ENCODE measurements around the gene RPRD1A. TPM values are rescaled to one million over a fixed set of nuclear protein-coding genes. Genes with fewer than 3 reads are reported as not detected.

Gene RPRD1A
- total RNA-seq, 3 donors from 2014 or later: 51.5 to 76.8 (median 59.3) TPM

GRCh38 chr18:36020174-36020711 is 47.1 kb downstream of the RPRD1A start:
- no peak for TF ChIP-seq POLR2A (IDR thresholded peaks at IDR 0.05)
- TF ChIP-seq CTCF (IDR thresholded peaks at IDR 0.05): no peak
- no peak for TF ChIP-seq POLR2AphosphoS5 (IDR thresholded peaks at IDR 0.05)
- H3K4me3 ChIP-seq: no peak overlapping the region
- intact Hi-C loops (cut with DNase I; ENCODE audit: low total_unique reads): no loop called here
- no peak overlapping the region for H3K27ac ChIP-seq
- no peaks in the 10 kb centered on the region for H3K36me3 ChIP-seq
- no peak for DNase-seq (ENCODE audit: low spot score in 2 of 2)
- no peaks in the 10 kb centered on the region for H3K4me1 ChIP-seq
- H3K27me3 ChIP-seq: no peaks in the 10 kb centered on the region
- H3K9me3 ChIP-seq: no peaks in the 10 kb centered on the region

GRCh38 chr18:36017232-36017631 is 50.1 kb downstream of the RPRD1A start:
- no peak for DNase-seq (ENCODE audit: low spot score in 2 of 2)
- no peaks in the 10 kb centered on the region for H3K36me3 ChIP-seq
- no peaks in the 10 kb centered on the region for H3K4me1 ChIP-seq
- H3K27me3 ChIP-seq: no peaks in the 10 kb centered on the region
- intact Hi-C loops (cut with DNase I; ENCODE audit: low total_unique reads): loop anchor here (5.0 to 10.0 kb wide), 2 partner anchors 268 to 750 kb away; no protein-coding TSS in a partner anchor
- no peak overlapping the region for H3K4me3 ChIP-seq
- H3K27ac ChIP-seq: no peak overlapping the region
- no peaks in the 10 kb centered on the region for H3K9me3 ChIP-seq
- no peak for TF ChIP-seq POLR2AphosphoS5 (IDR thresholded peaks at IDR 0.05)
- no peak for TF ChIP-seq POLR2A (IDR thresholded peaks at IDR 0.05)
- no peak for TF ChIP-seq CTCF (IDR thresholded peaks at IDR 0.05)

GRCh38 chr18:36015629-36016028 is 51.7 kb downstream of the RPRD1A start:
- Histone ChIP-seq H3K4me1 (no peaks in the 10 kb centered on the region), H3K4me3 (no peak overlapping the region), H3K27me3 (no peaks in the 10 kb centered on the region), H3K36me3 (no peaks in the 10 kb centered on the region), H3K27ac (no peak overlapping the region), H3K9me3 (no peaks in the 10 kb centered on the region)
- no peak for TF ChIP-seq CTCF (IDR thresholded peaks at IDR 0.05)
- no peak for TF ChIP-seq POLR2AphosphoS5 (IDR thresholded peaks at IDR 0.05)
- TF ChIP-seq POLR2A (IDR thresholded peaks at IDR 0.05): no peak
- intact Hi-C loops (cut with DNase I; ENCODE audit: low total_unique reads): loop anchor here (5.0 to 10.0 kb wide), 2 partner anchors 269 to 752 kb away; no protein-coding TSS in a partner anchor
- DNase-seq (ENCODE audit: low spot score in 2 of 2): no peak

GRCh38 chr18:36012891-36013290 is 54.5 kb downstream of the RPRD1A start:
- Histone ChIP-seq H3K4me1 (no peaks in the 10 kb centered on the region), H3K9me3 (no peaks in the 10 kb centered on the region), H3K27me3 (no peaks in the 10 kb centered on the region), H3K36me3 (no peaks in the 10 kb centered on the region), H3K27ac (no peak overlapping the region), H3K4me3 (no peak overlapping the region)
- intact Hi-C loops (cut with DNase I; ENCODE audit: low total_unique reads): loop anchor here (10.0 kb wide), 1 partner anchor 272 kb away; no protein-coding TSS in a partner anchor
- no peak for TF ChIP-seq POLR2AphosphoS5 (IDR thresholded peaks at IDR 0.05)
- TF ChIP-seq POLR2A (IDR thresholded peaks at IDR 0.05): no peak
- TF ChIP-seq CTCF (IDR thresholded peaks at IDR 0.05): no peak
- DNase-seq (ENCODE audit: low spot score in 2 of 2): no peak

- Histone ChIP-seq H3K4me1 (no peaks in the 10 kb centered on the region), H3K27ac (no peak overlapping the region), H3K4me3 (no peak overlapping the region), H3K9me3 (no peaks in the 10 kb centered on the region), H3K27me3 (no peaks in the 10 kb centered on the region), H3K36me3 (no peaks in the 10 kb centered on the region)
- no peak for TF ChIP-seq POLR2A (IDR thresholded peaks at IDR 0.05)
- no peak for TF ChIP-seq CTCF (IDR thresholded peaks at IDR 0.05)
- TF ChIP-seq POLR2AphosphoS5 (IDR thresholded peaks at IDR 0.05): no peak
- DNase-seq (ENCODE audit: low spot score in 2 of 2): no peak
- intact Hi-C loops (cut with DNase I; ENCODE audit: low total_unique reads): no loop called here
These were observed 58.1 kb downstream of the RPRD1A start for GRCh38 chr18:36009214-36009613.

Data from breast epithelium (tissue), 4 donors.